Tibial artery (tissue), 4 donors: ENCODE data around the gene IL1RAP.
"Not testable (repeated sequence)": the region's sequence is repeated elsewhere in the genome, so short reads cannot be mapped to it uniquely, and the experiment has no call there.

ENCODE experiments used
- DNase-seq, 2 donors: peaks; one replicate each; pipeline ENCODE4 v3.0.0-alpha.2; 2019
- H3K27ac ChIP-seq, 2 donors: fragments of 200-600 bp; sonication (generic) in 1 of 2; 1 replicate in 1 of 2; 2 replicates in 1 of 2; pipeline ENCODE4 v1.5.1; 2018 to 2019; ENCODE audit warnings: mild to moderate bottlenecking in 1 of 2
- H3K27me3 ChIP-seq, 2 donors: fragments of 200-600 bp; sonication (generic) in 1 of 2; one replicate each; pipeline versions ENCODE4 v1.5.1 to v1.6.0; 2016 to 2019
- H3K36me3 ChIP-seq, 3 donors: fragments of 200-600 bp; sonication (generic) in 2 of 3; one replicate each; pipeline ENCODE4 v1.5.1; 2016 to 2019; ENCODE audit warnings: mild to moderate bottlenecking in 2 of 3
- H3K4me1 ChIP-seq, 4 donors: fragments of 200-600 bp; sonication (generic) in 2 of 4; 1 replicate in 3 of 4; 2 replicates in 1 of 4; pipeline ENCODE4 v1.5.1; 2016 to 2019
- H3K4me3 ChIP-seq, 2 donors: fragments of 200-600 bp; sonication (generic) in 1 of 2; 1 replicate in 1 of 2; 2 replicates in 1 of 2; pipeline ENCODE4 v1.5.1; 2018 to 2019; ENCODE audit warnings: mild to moderate bottlenecking in 2 of 2
- H3K9me3 ChIP-seq, 3 donors: fragments of 200-600 bp; sonication (generic) in 1 of 3; one replicate each; pipeline ENCODE4 v1.5.1; 2016 to 2019
- CTCF ChIP-seq, 2 experiments: fragments of 200-600 bp in 1 of 2; fragments of 450-650 bp in 1 of 2; IDR thresholded peaks; one replicate each; pipeline ENCODE4 v1.5.1; 2017 to 2019; ENCODE audit warnings: antibody characterized with exemption in 2 of 2, mild to moderate bottlenecking in 1 of 2, moderate library complexity in 1 of 2
- intact Hi-C: fragments of 100-400 bp; cut with DNase I; formaldehyde crosslinking; loops from one replicate; pipeline ENCODE4 v1.15.0; 2023; ENCODE audit warnings: low total_unique reads

The IL1RAP gene

GRCh38 chr3:190513409-190514370 lies at the start of gene IL1RAP:
TSS of gene IL1RAP (plus strand) at chr3:190514085. CDS start at chr3:190564290, 50,205 bp downstream.
- DNase-seq: peak; percentile 87 to 95
- Histone ChIP-seq H3K4me3 (peak within 1 kb of the TSS; percentile 66 to 94), H3K27ac (peak within 1 kb of the TSS; percentile 81 to 82), H3K27me3 (no peaks in the 10 kb centered on the region), H3K4me1 (peaks cover 0 to 13% (median 6%) of the 10 kb centered on the region in 4 donors), H3K9me3 (no peaks in the 10 kb centered on the region), H3K36me3 (no peaks in the 10 kb centered on the region)
- peak; percentile 75 to 82 for TF ChIP-seq CTCF (IDR thresholded peaks at IDR 0.05)
- intact Hi-C loops: no loop called here

- no peak for TF ChIP-seq CTCF (IDR thresholded peaks at IDR 0.05)
- H3K9me3 ChIP-seq: no peaks in the 10 kb centered on the region
- no peak overlapping the region for H3K27ac ChIP-seq
- H3K27me3 ChIP-seq: no peaks in the 10 kb centered on the region
- no peak for DNase-seq
- intact Hi-C loops: no loop called here
- H3K4me3 ChIP-seq: no peak overlapping the region
- H3K4me1 ChIP-seq: no peaks in the 10 kb centered on the region
- no peaks in the 10 kb centered on the region for H3K36me3 ChIP-seq
Measured at GRCh38 chr3:190467922-190468321, 46.0 kb upstream of the IL1RAP start.

- intact Hi-C loops, H3K27me3 ChIP-seq, DNase-seq, H3K36me3 ChIP-seq, H3K4me3 ChIP-seq, H3K9me3 ChIP-seq, H3K27ac ChIP-seq, H3K4me1 ChIP-seq: not testable (repeated sequence)
Measured at GRCh38 chr3:190473261-190473660, 40.6 kb upstream of the IL1RAP start.

- H3K4me1 ChIP-seq: no peaks in the 10 kb centered on the region
- H3K27me3 ChIP-seq: no peaks in the 10 kb centered on the region
- H3K9me3 ChIP-seq: no peaks in the 10 kb centered on the region
- no peak overlapping the region for H3K4me3 ChIP-seq
- intact Hi-C loops: no loop called here
- TF ChIP-seq CTCF (IDR thresholded peaks at IDR 0.05): no peak
- H3K36me3 ChIP-seq: no peaks in the 10 kb centered on the region
- H3K27ac ChIP-seq: no peak overlapping the region
- no peak for DNase-seq
Measured at GRCh38 chr3:190481779-190482178, 32.1 kb upstream of the IL1RAP start.

GRCh38 chr3:190485830-190486532 lies 27.9 kb upstream of the IL1RAP start:
- H3K9me3 ChIP-seq: no peaks in the 10 kb centered on the region
- intact Hi-C loops: no loop called here

More at GRCh38 chr3:190485830-190486532, 27.9 kb upstream of the IL1RAP start:
- Histone ChIP-seq H3K4me1 (no peaks in the 10 kb centered on the region), H3K27me3 (peaks cover 0 to 9% of the 10 kb centered on the region in 2 donors), H3K27ac (no peak overlapping the region), H3K36me3 (no peaks in the 10 kb centered on the region), H3K4me3 (no peak overlapping the region)
- DNase-seq: no peak
- TF ChIP-seq CTCF (IDR thresholded peaks at IDR 0.05): no peak
